ENCODE results near the gene SOWAHA.

SOWAHA gene

GRCh38 chr5:132812781-132813598 is at the start of gene SOWAHA:
Gene SOWAHA (plus strand): TSS chr5:132813302. CDS start chr5:132813622, 320 bp downstream.
- in situ Hi-C loops (cut with MboI; ENCODE audit: low sequenced_read_pairs) = loop anchor here (25.0 kb wide), 2 partner anchors 276 to 451 kb away; partner anchors contain the start of genes IL5 and SLC22A5

- in situ Hi-C loops (cut with MboI; ENCODE audit: low sequenced_read_pairs) = no loop called here
These were observed 49.1 kb upstream of the SOWAHA start for GRCh38 chr5:132764051-132764450.

- in situ Hi-C loops (cut with MboI; ENCODE audit: low sequenced_read_pairs) = no loop called here
These were observed 48.3 kb upstream of the SOWAHA start for GRCh38 chr5:132764671-132765238.

- in situ Hi-C loops (cut with MboI; ENCODE audit: low sequenced_read_pairs) = no loop called here
These were observed 47.6 kb upstream of the SOWAHA start for GRCh38 chr5:132765311-132766019.

GRCh38 chr5:132766020-132766805 is 46.9 kb upstream of the SOWAHA start:
- in situ Hi-C loops (cut with MboI; ENCODE audit: low sequenced_read_pairs) = no loop called here

- in situ Hi-C loops (cut with MboI; ENCODE audit: low sequenced_read_pairs) = no loop called here
These were observed 46.4 kb upstream of the SOWAHA start for GRCh38 chr5:132766806-132767055.

- in situ Hi-C loops (cut with MboI; ENCODE audit: low sequenced_read_pairs) = no loop called here
These were observed 46.0 kb upstream of the SOWAHA start for GRCh38 chr5:132767150-132767549.

GRCh38 chr5:132768485-132768868 is 44.6 kb upstream of the SOWAHA start:
- in situ Hi-C loops (cut with MboI; ENCODE audit: low sequenced_read_pairs) = no loop called here

GRCh38 chr5:132770476-132771159 is 42.5 kb upstream of the SOWAHA start:
- in situ Hi-C loops (cut with MboI; ENCODE audit: low sequenced_read_pairs) = no loop called here

- in situ Hi-C loops (cut with MboI; ENCODE audit: low sequenced_read_pairs) = no loop called here
These were observed 41.6 kb upstream of the SOWAHA start for GRCh38 chr5:132771503-132771998.

GRCh38 chr5:132772291-132773070 is 40.6 kb upstream of the SOWAHA start:
- in situ Hi-C loops (cut with MboI; ENCODE audit: low sequenced_read_pairs) = no loop called here

- in situ Hi-C loops (cut with MboI; ENCODE audit: low sequenced_read_pairs) = no loop called here
These were observed 40.0 kb upstream of the SOWAHA start for GRCh38 chr5:132773114-132773513.

GRCh38 chr5:132773601-132774355 is 39.3 kb upstream of the SOWAHA start:
- in situ Hi-C loops (cut with MboI; ENCODE audit: low sequenced_read_pairs) = no loop called here

- in situ Hi-C loops (cut with MboI; ENCODE audit: low sequenced_read_pairs) = no loop called here
These were observed 38.7 kb upstream of the SOWAHA start for GRCh38 chr5:132774406-132774805.

GRCh38 chr5:132774896-132775295 is 38.2 kb upstream of the SOWAHA start:
- in situ Hi-C loops (cut with MboI; ENCODE audit: low sequenced_read_pairs) = no loop called here

GRCh38 chr5:132775476-132775961 is 37.6 kb upstream of the SOWAHA start:
- in situ Hi-C loops (cut with MboI; ENCODE audit: low sequenced_read_pairs) = no loop called here

GRCh38 chr5:132776131-132776937 is 36.8 kb upstream of the SOWAHA start:
- in situ Hi-C loops (cut with MboI; ENCODE audit: low sequenced_read_pairs) = no loop called here

- in situ Hi-C loops (cut with MboI; ENCODE audit: low sequenced_read_pairs) = no loop called here
These were observed 36.2 kb upstream of the SOWAHA start for GRCh38 chr5:132776938-132777208.
